ENCODE data around the gene MYH11.

The MYH11 gene

DNA sequence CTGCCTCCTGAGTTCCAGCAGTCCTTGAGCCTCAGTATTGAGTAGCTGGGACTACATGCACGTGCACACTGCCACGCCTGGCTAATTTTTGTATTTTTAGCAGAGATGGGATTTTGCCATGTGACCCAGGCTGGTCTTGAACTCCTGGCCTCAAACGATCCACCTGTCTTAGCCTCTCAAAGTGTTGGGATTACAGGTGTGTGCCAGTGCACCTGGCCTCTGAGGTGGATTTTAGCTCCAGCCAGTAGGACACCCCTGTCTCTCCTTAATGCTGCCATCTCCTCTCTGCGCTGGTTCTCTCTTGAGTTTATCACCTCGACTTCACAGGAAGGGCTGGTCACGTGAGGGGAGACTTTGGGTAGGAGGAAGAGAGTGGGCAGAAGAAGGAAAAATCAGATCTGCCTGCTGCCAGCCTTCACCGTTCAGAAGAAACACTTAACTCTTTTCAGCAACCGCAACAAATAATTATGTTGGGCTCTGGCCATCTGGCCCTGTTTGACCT, 151.7 kb downstream of the MYH11 start:
- no peak overlapping the region for H3K18ac ChIP-seq (ENCODE audit: low read length)
- H3K9ac ChIP-seq (ENCODE audit: low read depth, low read length, poor library complexity): no peak overlapping the region
- no CpG with 5 or more reads among the region's 8 CpGs for WGBS, 2 donors (ENCODE audit: extremely low coverage in 2 of 2, insufficient read length in 2 of 2, insufficient replicate concordance in 1 of 2)
- no peak overlapping the region for H3K4me3 ChIP-seq (ENCODE audit: low read length in 2 of 2)
- no peak overlapping the region for H3K27ac ChIP-seq (replicated peaks; ENCODE audit: low read length)
- H3K14ac ChIP-seq (ENCODE audit: low read length): no peak overlapping the region
- no peak overlapping the region for H3K4me2 ChIP-seq (ENCODE audit: insufficient read depth, low read length, poor library complexity, severe bottlenecking)
- H2BK12ac ChIP-seq (ENCODE audit: low read length): no peak overlapping the region
- DNase-seq (ENCODE audit: low spot score): no peak
- H3K9me3 ChIP-seq (replicated peaks in 1 of 2; ENCODE audit: control insufficient read depth in 2 of 2, insufficient read depth in 1 of 2, low read depth in 1 of 2, low read length in 2 of 2): no peaks in the 10 kb centered on the region
- H2BK120ac ChIP-seq (ENCODE audit: low read depth, low read length): no peak overlapping the region
- peaks cover 10 to 26% of the 10 kb centered on the region in 2 donors for H3K36me3 ChIP-seq (replicated peaks in 1 of 2; ENCODE audit: control insufficient read depth in 2 of 2, insufficient read depth in 2 of 2, low read length in 2 of 2)
- H2BK15ac ChIP-seq (ENCODE audit: low read length): no peak overlapping the region
- H3K27me3 ChIP-seq (ENCODE audit: control insufficient read depth in 3 of 3, insufficient read depth in 3 of 3, low read depth in 1 of 3, low read length in 3 of 3): no peaks in the 10 kb centered on the region
- no peaks in the 10 kb centered on the region for H3K79me1 ChIP-seq (ENCODE audit: low read depth, low read length)
- no peak overlapping the region for H3K23ac ChIP-seq (ENCODE audit: low read depth, low read length, poor library complexity)
- H4K91ac ChIP-seq (ENCODE audit: low read depth, low read length, poor library complexity): no peak overlapping the region
- H2BK5ac ChIP-seq (ENCODE audit: low read length): no peak overlapping the region
- no peak overlapping the region for H2AFZ ChIP-seq (ENCODE audit: low read length)
- no peaks in the 10 kb centered on the region for H3K4me1 ChIP-seq (ENCODE audit: control insufficient read depth in 2 of 2, insufficient read depth in 1 of 2, low read depth in 1 of 2, low read length in 2 of 2)
- H2AK5ac ChIP-seq (ENCODE audit: low read depth, low read length): no peak overlapping the region
- no peak overlapping the region for H3K4ac ChIP-seq (ENCODE audit: low read length)
- H4K8ac ChIP-seq (ENCODE audit: low read depth, low read length): no peak overlapping the region

DNA sequence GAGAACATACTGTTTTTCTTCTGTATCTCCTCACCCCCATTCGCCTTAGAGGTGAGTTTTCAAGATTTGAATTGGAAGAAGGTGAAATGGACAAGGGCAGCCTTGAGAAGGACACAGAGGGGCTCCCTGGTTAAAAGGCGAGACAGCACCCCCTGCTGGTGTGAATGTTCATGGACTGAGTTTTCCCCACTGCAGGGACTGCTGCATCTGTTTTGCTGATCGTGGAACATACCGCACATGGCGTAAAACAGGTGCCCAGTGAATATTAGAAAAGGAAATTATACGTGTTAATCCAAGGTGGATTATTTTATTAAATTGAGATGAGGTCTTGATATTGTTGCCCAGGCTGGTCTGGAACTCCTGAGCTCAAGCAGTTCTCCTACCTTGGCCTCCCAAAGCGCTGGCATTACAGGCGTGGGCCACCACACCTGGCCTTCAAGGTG, 152.3 kb downstream of the MYH11 start:
- H2BK5ac ChIP-seq (ENCODE audit: low read length): no peak overlapping the region
- no peak overlapping the region for H3K27ac ChIP-seq (replicated peaks; ENCODE audit: low read length)
- no peak overlapping the region for H2BK120ac ChIP-seq (ENCODE audit: low read depth, low read length)
- no peak overlapping the region for H3K9ac ChIP-seq (ENCODE audit: low read depth, low read length, poor library complexity)
- H3K4me2 ChIP-seq (ENCODE audit: insufficient read depth, low read length, poor library complexity, severe bottlenecking): no peak overlapping the region
- no peaks in the 10 kb centered on the region for H3K9me3 ChIP-seq (replicated peaks in 1 of 2; ENCODE audit: control insufficient read depth in 2 of 2, insufficient read depth in 1 of 2, low read depth in 1 of 2, low read length in 2 of 2)
- WGBS, 2 donors (ENCODE audit: extremely low coverage in 2 of 2, insufficient read length in 2 of 2, insufficient replicate concordance in 1 of 2): no CpG with 5 or more reads among the region's 8 CpGs
- H4K8ac ChIP-seq (ENCODE audit: low read depth, low read length): no peak overlapping the region
- H2AK5ac ChIP-seq (ENCODE audit: low read depth, low read length): no peak overlapping the region
- no peaks in the 10 kb centered on the region for H3K79me1 ChIP-seq (ENCODE audit: low read depth, low read length)
- no peak overlapping the region for H3K4me3 ChIP-seq (ENCODE audit: low read length in 2 of 2)
- no peak overlapping the region for H2AFZ ChIP-seq (ENCODE audit: low read length)
- no peak overlapping the region for H2BK12ac ChIP-seq (ENCODE audit: low read length)
- H3K14ac ChIP-seq (ENCODE audit: low read length): no peak overlapping the region
- DNase-seq (ENCODE audit: low spot score): peak; percentile 69
- H2BK15ac ChIP-seq (ENCODE audit: low read length): no peak overlapping the region
- H3K4me1 ChIP-seq (ENCODE audit: control insufficient read depth in 2 of 2, insufficient read depth in 1 of 2, low read depth in 1 of 2, low read length in 2 of 2): no peaks in the 10 kb centered on the region
- no peak overlapping the region for H4K91ac ChIP-seq (ENCODE audit: low read depth, low read length, poor library complexity)
- H3K4ac ChIP-seq (ENCODE audit: low read length): no peak overlapping the region
- H3K23ac ChIP-seq (ENCODE audit: low read depth, low read length, poor library complexity): no peak overlapping the region
- H3K27me3 ChIP-seq (ENCODE audit: control insufficient read depth in 3 of 3, insufficient read depth in 3 of 3, low read depth in 1 of 3, low read length in 3 of 3): no peaks in the 10 kb centered on the region
- H3K18ac ChIP-seq (ENCODE audit: low read length): no peak overlapping the region
- H3K36me3 ChIP-seq (replicated peaks in 1 of 2; ENCODE audit: control insufficient read depth in 2 of 2, insufficient read depth in 2 of 2, low read length in 2 of 2): peaks cover 12 to 31% of the 10 kb centered on the region in 2 donors

DNA sequence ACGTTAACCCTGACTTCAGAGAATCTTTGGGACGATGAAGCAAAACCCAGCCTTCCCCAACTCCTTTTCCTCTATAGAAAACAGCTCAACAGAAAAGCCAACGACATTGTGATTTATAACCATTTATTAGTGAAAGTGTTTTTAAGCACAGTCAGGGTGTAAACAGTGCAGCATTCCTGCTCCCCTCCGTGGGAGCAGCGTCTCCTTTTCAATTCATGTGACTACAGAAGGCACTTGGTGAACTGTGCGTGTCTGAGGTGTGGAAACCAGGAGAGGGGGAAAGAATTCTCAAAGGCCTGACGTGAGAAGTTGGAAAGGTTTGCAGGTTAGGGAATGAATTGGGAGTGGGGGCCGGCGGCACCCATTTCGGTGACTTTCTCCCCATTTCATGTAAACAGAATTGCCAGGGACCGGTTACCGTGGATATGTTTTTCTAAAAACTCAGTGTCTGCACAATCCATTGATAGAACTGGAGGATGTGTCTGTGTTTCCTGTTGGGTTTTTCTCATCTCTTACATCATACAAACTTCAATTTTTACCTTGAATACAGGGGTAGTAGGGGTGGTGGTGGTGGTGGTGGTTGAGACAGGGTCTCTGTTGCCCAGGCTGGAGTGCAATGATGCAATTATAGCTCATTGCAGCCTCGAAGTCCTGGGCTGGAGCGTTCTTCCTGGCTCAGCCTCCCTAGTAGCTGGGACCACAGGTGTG, 153.6 kb downstream of the MYH11 start:
- H2BK15ac ChIP-seq (ENCODE audit: low read length): no peak overlapping the region
- no peak overlapping the region for H3K18ac ChIP-seq (ENCODE audit: low read length)
- no peak for DNase-seq (ENCODE audit: low spot score)
- no peak overlapping the region for H3K14ac ChIP-seq (ENCODE audit: low read length)
- H3K9ac ChIP-seq (ENCODE audit: low read depth, low read length, poor library complexity): no peak overlapping the region
- H2BK120ac ChIP-seq (ENCODE audit: low read depth, low read length): no peak overlapping the region
- H3K27me3 ChIP-seq (ENCODE audit: control insufficient read depth in 3 of 3, insufficient read depth in 3 of 3, low read depth in 1 of 3, low read length in 3 of 3): no peaks in the 10 kb centered on the region
- H2AFZ ChIP-seq (ENCODE audit: low read length): no peak overlapping the region
- H2AK5ac ChIP-seq (ENCODE audit: low read depth, low read length): no peak overlapping the region
- H2BK12ac ChIP-seq (ENCODE audit: low read length): no peak overlapping the region
- H4K91ac ChIP-seq (ENCODE audit: low read depth, low read length, poor library complexity): no peak overlapping the region
- no peaks in the 10 kb centered on the region for H3K4me1 ChIP-seq (ENCODE audit: control insufficient read depth in 2 of 2, insufficient read depth in 1 of 2, low read depth in 1 of 2, low read length in 2 of 2)
- no peak overlapping the region for H3K4ac ChIP-seq (ENCODE audit: low read length)
- H3K4me3 ChIP-seq (ENCODE audit: low read length in 2 of 2): no peak overlapping the region
- no peaks in the 10 kb centered on the region for H3K79me1 ChIP-seq (ENCODE audit: low read depth, low read length)
- H3K27ac ChIP-seq (replicated peaks; ENCODE audit: low read length): no peak overlapping the region
- H3K4me2 ChIP-seq (ENCODE audit: insufficient read depth, low read length, poor library complexity, severe bottlenecking): no peak overlapping the region
- H4K8ac ChIP-seq (ENCODE audit: low read depth, low read length): no peak overlapping the region
- no peak overlapping the region for H2BK5ac ChIP-seq (ENCODE audit: low read length)
- WGBS, 2 donors (ENCODE audit: extremely low coverage in 2 of 2, insufficient read length in 2 of 2, insufficient replicate concordance in 1 of 2): no CpG with 5 or more reads among the region's 14 CpGs
- peaks cover 16 to 42% of the 10 kb centered on the region in 2 donors for H3K36me3 ChIP-seq (replicated peaks in 1 of 2; ENCODE audit: control insufficient read depth in 2 of 2, insufficient read depth in 2 of 2, low read length in 2 of 2)
- H3K23ac ChIP-seq (ENCODE audit: low read depth, low read length, poor library complexity): no peak overlapping the region
- no peaks in the 10 kb centered on the region for H3K9me3 ChIP-seq (replicated peaks in 1 of 2; ENCODE audit: control insufficient read depth in 2 of 2, insufficient read depth in 1 of 2, low read depth in 1 of 2, low read length in 2 of 2)

DNA sequence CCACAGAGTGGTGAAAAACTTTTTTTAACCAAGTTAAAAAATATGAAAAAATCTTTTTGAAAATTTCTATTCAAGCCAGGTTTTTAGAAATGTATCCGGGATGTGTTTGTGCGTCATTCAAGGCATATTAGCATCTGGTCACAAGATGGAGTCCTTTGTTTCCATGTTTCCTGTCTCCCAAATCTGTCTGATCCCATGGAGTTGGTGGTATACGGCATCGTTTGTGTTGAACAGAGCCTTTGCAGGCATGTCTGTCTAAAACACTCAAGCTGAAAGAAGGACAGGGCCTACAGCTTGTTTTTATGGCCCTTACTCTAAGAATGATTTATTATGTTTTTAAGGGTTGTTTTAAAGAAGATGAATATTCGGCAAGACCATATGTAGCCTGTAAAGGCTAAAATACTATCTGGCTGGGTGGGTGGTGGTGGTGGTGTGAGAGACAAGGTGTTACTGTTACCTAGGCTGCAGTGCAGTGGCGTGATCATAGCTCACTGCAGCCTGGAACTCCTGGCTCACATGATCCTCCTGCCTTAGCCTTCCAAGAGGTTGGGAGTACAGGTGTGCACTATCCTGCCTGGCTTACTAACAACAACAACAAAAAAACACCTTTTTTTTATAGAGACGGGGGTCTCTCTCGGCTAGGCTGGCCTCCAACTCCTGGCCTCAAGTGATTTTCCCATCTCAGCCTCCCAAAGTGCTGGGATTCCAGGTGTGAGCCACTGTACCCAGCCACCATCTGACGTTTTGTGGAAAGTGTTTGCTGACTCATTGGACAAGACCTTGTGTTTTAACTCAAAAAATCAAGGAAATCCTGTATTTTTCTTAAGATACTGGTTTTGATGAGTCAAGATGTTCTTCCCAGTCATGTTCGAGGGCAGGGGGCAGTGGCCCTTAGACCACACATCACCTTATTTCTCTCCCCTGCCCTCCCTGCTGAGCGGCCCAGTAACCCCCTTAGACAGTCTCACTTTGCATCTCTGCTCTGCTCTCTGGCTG, 154.6 kb downstream of the MYH11 start:
- Histone ChIP-seq H3K36me3 (replicated peaks in 1 of 2; ENCODE audit: control insufficient read depth in 2 of 2, insufficient read depth in 2 of 2, low read length in 2 of 2) (peaks cover 22 to 46% of the 10 kb centered on the region in 2 donors), H3K27me3 (ENCODE audit: control insufficient read depth in 3 of 3, insufficient read depth in 3 of 3, low read depth in 1 of 3, low read length in 3 of 3) (no peaks in the 10 kb centered on the region), H2BK15ac (ENCODE audit: low read length) (no peak overlapping the region), H3K4ac (ENCODE audit: low read length) (no peak overlapping the region), H3K23ac (ENCODE audit: low read depth, low read length, poor library complexity) (no peak overlapping the region), H3K9me3 (replicated peaks in 1 of 2; ENCODE audit: control insufficient read depth in 2 of 2, insufficient read depth in 1 of 2, low read depth in 1 of 2, low read length in 2 of 2) (no peaks in the 10 kb centered on the region), H2BK120ac (ENCODE audit: low read depth, low read length) (no peak overlapping the region), H2BK12ac (ENCODE audit: low read length) (no peak overlapping the region), H3K9ac (ENCODE audit: low read depth, low read length, poor library complexity) (no peak overlapping the region), H3K4me3 (ENCODE audit: low read length in 2 of 2) (no peak overlapping the region), H3K18ac (ENCODE audit: low read length) (no peak overlapping the region), H4K91ac (ENCODE audit: low read depth, low read length, poor library complexity) (no peak overlapping the region), H2AFZ (ENCODE audit: low read length) (no peak overlapping the region), H2AK5ac (ENCODE audit: low read depth, low read length) (no peak overlapping the region), H3K4me2 (ENCODE audit: insufficient read depth, low read length, poor library complexity, severe bottlenecking) (no peak overlapping the region), H2BK5ac (ENCODE audit: low read length) (no peak overlapping the region), H3K14ac (ENCODE audit: low read length) (no peak overlapping the region), H4K8ac (ENCODE audit: low read depth, low read length) (no peak overlapping the region), H3K27ac (replicated peaks; ENCODE audit: low read length) (no peak overlapping the region), H3K79me1 (ENCODE audit: low read depth, low read length) (no peaks in the 10 kb centered on the region), H3K4me1 (ENCODE audit: control insufficient read depth in 2 of 2, insufficient read depth in 1 of 2, low read depth in 1 of 2, low read length in 2 of 2) (no peaks in the 10 kb centered on the region)
- no CpG with 5 or more reads among the region's 11 CpGs for WGBS, 2 donors (ENCODE audit: extremely low coverage in 2 of 2, insufficient read length in 2 of 2, insufficient replicate concordance in 1 of 2)
- DNase-seq (ENCODE audit: low spot score): no peak
